ENCODE measurements around the gene EPS8L3.

Gene EPS8L3

GRCh38 chr1:109756848-109757521 is 6.7 kb downstream of the EPS8L3 start:
- TF ChIP-seq SIN3A (IDR thresholded peaks at IDR 0.05; ENCODE audit: borderline replicate concordance, insufficient read depth, low read length) = no peak
- TF ChIP-seq TAF1 (IDR thresholded peaks at IDR 0.05; ENCODE audit: borderline replicate concordance, insufficient read depth, low read length) = no peak
- no peak for TF ChIP-seq REST (IDR thresholded peaks at IDR 0.05; ENCODE audit: insufficient read depth in 1 of 2, low read depth in 2 of 2, low read length in 2 of 2)
- no peak for TF ChIP-seq POLR2AphosphoS5 (IDR thresholded peaks at IDR 0.05; ENCODE audit: low read depth, low read length)
- TF ChIP-seq FOXP2 (optimal IDR thresholded peaks at IDR 0.05; ENCODE audit: borderline replicate concordance, extremely low read depth, extremely low read length, insufficient read depth) = no peak

GRCh38 chr1:109754738-109755137 is 9.0 kb downstream of the EPS8L3 start:
- no peak for TF ChIP-seq TAF1 (IDR thresholded peaks at IDR 0.05; ENCODE audit: borderline replicate concordance, insufficient read depth, low read length)
- no peak for TF ChIP-seq SIN3A (IDR thresholded peaks at IDR 0.05; ENCODE audit: borderline replicate concordance, insufficient read depth, low read length)
- TF ChIP-seq POLR2AphosphoS5 (IDR thresholded peaks at IDR 0.05; ENCODE audit: low read depth, low read length) = no peak
- no peak for TF ChIP-seq REST (IDR thresholded peaks at IDR 0.05; ENCODE audit: insufficient read depth in 1 of 2, low read depth in 2 of 2, low read length in 2 of 2)
- TF ChIP-seq FOXP2 (optimal IDR thresholded peaks at IDR 0.05; ENCODE audit: borderline replicate concordance, extremely low read depth, extremely low read length, insufficient read depth) = no peak

- TF ChIP-seq REST (IDR thresholded peaks at IDR 0.05; ENCODE audit: insufficient read depth in 1 of 2, low read depth in 2 of 2, low read length in 2 of 2) (no peak), SIN3A (IDR thresholded peaks at IDR 0.05; ENCODE audit: borderline replicate concordance, insufficient read depth, low read length) (no peak), POLR2AphosphoS5 (IDR thresholded peaks at IDR 0.05; ENCODE audit: low read depth, low read length) (no peak)
These were observed 12.0 kb downstream of the EPS8L3 start for GRCh38 chr1:109751531-109752260.

- TF ChIP-seq REST (IDR thresholded peaks at IDR 0.05; ENCODE audit: insufficient read depth in 1 of 2, low read depth in 2 of 2, low read length in 2 of 2) (no peak), POLR2AphosphoS5 (IDR thresholded peaks at IDR 0.05; ENCODE audit: low read depth, low read length) (no peak), FOXP2 (optimal IDR thresholded peaks at IDR 0.05; ENCODE audit: borderline replicate concordance, extremely low read depth, extremely low read length, insufficient read depth) (no peak), TAF1 (IDR thresholded peaks at IDR 0.05; ENCODE audit: borderline replicate concordance, insufficient read depth, low read length) (no peak), SIN3A (IDR thresholded peaks at IDR 0.05; ENCODE audit: borderline replicate concordance, insufficient read depth, low read length) (no peak)
These were observed 12.8 kb downstream of the EPS8L3 start for GRCh38 chr1:109750920-109751319.

All from PFSK-1 (cell line).